GM19467 (cell line): Measurements from ENCODE around the gene LZTS3.
"Not testable (repeated sequence)": the region's sequence is repeated elsewhere in the genome, so short reads cannot be mapped to it uniquely, and the experiment has no call there.

Experiments used
- ATAC-seq: cut with Tn5 transposase; IDR thresholded peaks from one replicate; pipeline ENCODE4 v1.9.1; 2021; ENCODE audit warnings: mild to moderate bottlenecking, moderate library complexity; ENCODE audit not compliant: unreplicated experiment

Gene LZTS3

GRCh38 chr20:3146732-3147341, 26.5 kb downstream of the LZTS3 start:
- ATAC-seq: no peak

GRCh38 chr20:3141757-3142156, 31.6 kb downstream of the LZTS3 start:
- no peak for ATAC-seq

GRCh38 chr20:3137492-3137891, 35.9 kb downstream of the LZTS3 start:
- no peak for ATAC-seq

- ATAC-seq: no peak
Observed at GRCh38 chr20:3135507-3136070, 37.8 kb downstream of the LZTS3 start.

DNA sequence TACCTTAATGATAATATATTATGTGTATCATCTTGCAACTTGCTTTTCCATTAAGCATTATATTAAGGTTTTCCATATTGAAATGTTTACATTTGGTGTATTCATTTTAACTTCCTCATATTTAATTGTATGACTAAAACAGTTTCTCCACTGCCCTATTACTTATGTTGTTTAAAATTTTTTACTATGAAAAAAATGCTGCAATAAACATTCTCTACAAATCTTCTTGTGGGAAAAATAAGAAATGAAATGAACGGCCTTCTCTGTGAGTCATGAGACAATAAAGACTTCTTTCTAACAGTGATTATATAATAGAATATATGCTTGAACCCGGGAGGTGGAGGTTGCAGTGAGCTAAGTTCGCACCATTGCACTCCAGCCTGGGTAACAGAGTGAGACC, 39.2 kb downstream of the LZTS3 start:
- ATAC-seq: no peak

DNA sequence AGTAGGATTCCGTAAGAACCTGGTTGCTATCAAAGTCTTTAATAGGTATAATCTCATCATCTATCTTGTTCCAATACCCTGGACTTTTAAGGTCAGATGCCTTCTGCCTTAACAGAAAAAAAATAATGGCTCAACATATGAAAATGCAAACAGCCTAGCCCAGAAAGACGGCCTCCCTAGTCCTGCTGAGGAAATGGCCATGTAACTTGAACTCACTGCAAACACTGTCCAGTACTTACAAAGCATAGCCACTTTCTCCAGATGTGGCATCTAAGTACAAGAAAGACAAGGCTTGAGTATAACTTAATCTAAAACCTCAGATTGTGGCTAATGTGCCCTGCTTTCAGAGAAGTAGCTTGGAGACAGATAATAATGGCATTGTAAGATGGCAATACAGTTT, 40.2 kb downstream of the LZTS3 start:
- ATAC-seq: no peak

- no peak for ATAC-seq
Observed at GRCh38 chr20:3130051-3130600, 43.2 kb downstream of the LZTS3 start.

- no peak for ATAC-seq
Observed at GRCh38 chr20:3129094-3129493, 44.3 kb downstream of the LZTS3 start.

GRCh38 chr20:3128275-3128984, 44.9 kb downstream of the LZTS3 start:
- no peak for ATAC-seq

- ATAC-seq: no peak
Observed at GRCh38 chr20:3126527-3126859, 46.9 kb downstream of the LZTS3 start.

GRCh38 chr20:3125776-3126526, 47.4 kb downstream of the LZTS3 start:
- ATAC-seq: not testable (repeated sequence)

DNA sequence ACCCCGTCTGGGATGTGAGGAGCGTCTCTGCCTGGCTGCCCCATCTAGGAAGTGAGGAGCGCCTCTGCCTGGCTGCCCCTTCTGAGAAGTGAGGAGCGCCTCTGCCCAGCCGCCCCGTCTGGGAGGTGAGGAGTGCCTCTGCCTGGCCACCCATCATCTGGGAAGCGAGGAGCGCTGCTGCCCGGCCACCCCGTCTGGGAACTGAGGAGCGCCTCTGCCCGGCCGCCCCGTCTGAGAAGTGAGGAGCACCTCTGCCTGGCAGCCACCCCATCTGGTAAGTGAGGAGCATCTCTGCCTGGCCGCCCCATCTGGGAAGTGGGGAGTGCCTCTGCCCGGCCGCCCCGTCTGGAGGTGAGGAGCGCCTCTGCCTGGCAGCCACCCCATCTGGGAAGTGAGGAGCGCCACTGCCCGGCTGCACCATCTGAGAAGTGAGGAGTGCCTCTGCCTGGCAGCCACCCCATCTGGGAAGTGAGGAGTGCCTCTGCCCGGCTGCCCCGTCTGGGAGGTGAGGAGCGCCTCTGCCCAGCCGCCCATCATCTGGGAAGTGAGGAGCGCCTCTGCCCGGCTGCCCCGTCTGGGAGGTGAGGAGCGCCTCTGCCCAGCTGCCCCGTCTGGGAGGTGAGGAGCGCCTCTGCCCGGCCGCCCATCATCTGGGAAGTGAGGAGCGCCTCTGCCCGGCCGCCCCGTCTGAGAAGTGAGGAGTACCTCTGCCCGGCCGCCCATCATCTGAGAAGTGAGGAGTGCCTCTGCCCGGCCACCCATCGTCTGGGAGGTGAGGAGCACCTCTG, 48.4 kb downstream of the LZTS3 start:
- ATAC-seq: not testable (repeated sequence)

DNA sequence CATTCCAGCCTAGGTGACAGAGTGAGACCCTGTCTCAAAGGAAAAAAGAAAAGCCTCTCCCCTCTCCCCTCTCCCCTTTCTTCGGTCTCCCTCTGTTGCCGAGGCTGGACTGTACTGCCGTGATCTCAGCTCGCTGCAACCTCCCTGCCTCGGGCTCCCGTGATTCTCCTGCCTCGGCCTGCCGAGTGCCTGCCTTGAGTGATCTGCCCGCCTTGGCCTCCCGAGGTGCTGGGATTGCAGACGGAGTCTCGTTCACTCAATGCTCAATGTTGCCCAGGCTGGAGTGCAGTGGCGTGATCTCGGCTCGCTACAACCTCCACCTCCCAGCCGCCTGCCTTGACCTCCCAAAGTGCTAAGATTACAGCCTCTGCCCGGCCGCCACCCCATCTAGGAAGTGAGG, 49.2 kb downstream of the LZTS3 start:
- ATAC-seq: not testable (repeated sequence)

DNA sequence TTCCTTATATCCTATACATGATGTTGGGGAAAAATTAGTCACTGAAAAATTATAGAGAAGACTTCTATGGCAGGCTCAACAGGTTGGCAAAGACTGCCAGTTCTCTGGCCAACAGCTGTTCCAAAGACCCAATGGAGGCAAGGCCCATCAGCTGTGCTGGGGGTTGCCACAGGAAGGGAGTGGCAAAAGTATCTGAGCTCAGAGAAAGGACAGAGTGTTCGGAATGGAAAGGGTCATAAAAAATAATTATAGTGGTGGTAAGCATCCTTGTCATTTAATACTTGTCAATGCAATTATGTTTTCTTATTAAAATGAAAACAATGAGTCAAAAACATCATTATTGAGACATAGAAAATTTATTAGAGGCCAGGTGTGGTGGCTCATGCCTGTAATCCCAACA, 49.8 kb downstream of the LZTS3 start:
- ATAC-seq: no peak

- no peak for ATAC-seq
Observed at GRCh38 chr20:3121955-3122610, 51.3 kb downstream of the LZTS3 start.

DNA sequence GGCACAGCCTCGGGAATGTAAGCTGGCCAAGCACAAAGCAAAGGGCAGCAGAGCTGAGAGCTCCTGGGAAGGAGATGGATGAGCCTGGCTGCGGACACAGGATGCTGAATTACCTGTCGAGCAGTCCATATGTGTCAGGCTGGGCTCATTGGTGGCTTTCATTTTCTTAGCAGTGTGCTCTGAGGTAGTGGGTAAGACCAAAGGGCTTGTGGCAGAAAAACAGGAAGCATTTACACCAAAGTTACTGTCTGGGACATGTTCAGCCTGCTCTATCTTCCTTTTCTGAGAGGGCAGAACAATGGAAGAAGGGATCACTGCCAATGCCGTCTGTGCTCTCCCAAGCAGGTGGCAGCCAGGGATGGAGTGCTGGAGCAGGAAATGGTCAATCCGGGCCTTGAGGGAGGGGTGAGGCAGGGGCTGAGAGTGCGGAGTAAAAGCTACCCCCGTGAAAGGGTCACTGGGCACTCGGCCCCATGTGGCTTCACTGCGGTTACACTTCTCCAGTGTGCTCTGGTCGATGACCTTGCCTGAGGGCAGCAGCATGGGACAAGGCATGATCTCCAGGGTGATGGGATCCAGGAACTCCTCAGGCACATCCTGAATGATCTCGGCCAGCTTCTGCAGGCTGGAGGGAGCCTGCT, 52.0 kb downstream of the LZTS3 start:
- no peak for ATAC-seq

- ATAC-seq: no peak
Observed at GRCh38 chr20:3119044-3119443, 54.3 kb downstream of the LZTS3 start.

DNA sequence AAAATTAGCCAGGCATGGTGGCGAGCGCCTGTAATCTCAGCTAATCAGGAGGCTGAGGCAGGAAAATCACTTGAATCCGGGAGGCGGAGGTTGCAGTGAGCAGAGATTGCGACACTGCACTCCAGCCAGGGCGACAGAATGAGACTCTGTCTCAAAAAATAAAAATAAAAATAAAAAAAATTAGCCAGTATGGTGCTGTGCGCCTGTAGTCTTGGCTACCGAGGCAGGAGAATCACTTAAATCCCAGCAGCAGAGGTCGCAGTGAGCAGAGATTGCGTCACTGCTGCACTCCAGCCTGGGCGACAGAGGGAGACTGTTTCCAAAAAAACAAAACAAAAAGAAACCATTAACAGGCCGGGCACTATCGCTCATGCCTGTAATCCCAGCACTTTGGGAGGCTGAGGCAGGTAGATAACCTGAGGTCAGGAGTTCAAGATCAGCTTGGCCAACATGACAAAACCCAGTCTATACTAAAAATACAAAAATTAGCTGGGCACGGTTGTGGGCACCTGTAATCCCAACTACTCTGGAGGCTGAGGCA, 55.4 kb downstream of the LZTS3 start:
- ATAC-seq: not testable (repeated sequence)

GRCh38 chr20:3116341-3116740, 57.0 kb downstream of the LZTS3 start:
- no peak for ATAC-seq
